T-helper 9 cell (primary cell): ENCODE results near the gene TMSB4X.
"Not testable (repeated sequence)": the region's sequence is repeated elsewhere in the genome, so short reads cannot be mapped to it uniquely, and the experiment has no call there.

ENCODE experiments used
- DNase-seq: peaks from one replicate; pipeline ENCODE4 v3.0.0-alpha.2; 2020
- total RNA-seq, 2 donors: gene quantifications; one replicate each; lab custom pipeline; 2026; lab: John Stamatoyannopoulos, UW

Gene TMSB4X
- total RNA-seq, result 1,654 to 2,485 reads per million in 2 donors

- DNase-seq, result peak; percentile 73
Measured at GRCh38 chrX:12974796-12975669, at the start of gene TMSB4X. TMSB4X (plus strand) TSS chrX:12975110.

GRCh38 chrX:12929701-12930100 is 45.2 kb upstream of the TMSB4X start:
- no peak for DNase-seq

DNA sequence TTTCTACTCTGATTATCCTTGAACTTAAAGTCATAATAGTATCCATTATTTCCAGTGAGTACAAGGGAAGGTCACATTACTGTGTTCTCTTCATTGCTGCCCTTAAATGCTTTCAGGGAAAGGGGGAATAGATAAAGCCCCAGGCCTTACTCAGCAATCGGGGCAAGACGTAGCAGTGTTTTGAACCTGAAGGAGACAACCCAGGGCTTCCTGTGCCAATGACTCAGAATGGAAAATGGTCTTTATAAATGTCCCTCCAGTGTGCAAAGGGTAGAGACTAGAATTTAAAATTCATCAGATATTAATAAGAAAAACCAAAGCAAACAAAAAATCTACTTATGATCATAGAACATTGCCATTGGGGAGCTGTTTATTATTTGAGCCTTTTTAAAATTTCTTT is 44.8 kb upstream of the TMSB4X start:
- DNase-seq, result no peak

GRCh38 chrX:12932244-12932643 is 42.7 kb upstream of the TMSB4X start:
- no peak for DNase-seq

- DNase-seq, result no peak
Measured at GRCh38 chrX:12934850-12935249, 40.1 kb upstream of the TMSB4X start.

- no peak for DNase-seq
Measured at GRCh38 chrX:12936947-12937346, 38.0 kb upstream of the TMSB4X start.

DNA sequence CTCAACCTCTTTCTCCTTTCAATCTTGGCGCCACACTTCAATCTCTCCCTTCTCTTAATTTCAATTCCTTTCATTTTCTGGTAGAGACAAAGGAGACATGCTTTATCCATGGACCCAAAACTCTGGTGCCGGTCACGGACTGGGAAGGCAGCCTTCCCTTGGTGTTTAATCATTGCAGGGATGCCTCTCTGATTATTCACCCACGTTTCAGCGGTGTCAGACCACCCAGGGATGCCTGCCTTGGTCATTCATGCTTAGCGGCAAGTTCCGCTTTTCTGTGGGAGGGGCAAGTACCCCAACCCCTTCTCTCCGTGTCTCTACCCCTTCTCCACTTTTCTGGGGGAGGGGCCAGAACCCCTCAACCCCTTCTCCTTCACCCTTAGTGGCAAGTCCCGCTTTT is 34.4 kb upstream of the TMSB4X start:
- DNase-seq, result not testable (repeated sequence)

DNA sequence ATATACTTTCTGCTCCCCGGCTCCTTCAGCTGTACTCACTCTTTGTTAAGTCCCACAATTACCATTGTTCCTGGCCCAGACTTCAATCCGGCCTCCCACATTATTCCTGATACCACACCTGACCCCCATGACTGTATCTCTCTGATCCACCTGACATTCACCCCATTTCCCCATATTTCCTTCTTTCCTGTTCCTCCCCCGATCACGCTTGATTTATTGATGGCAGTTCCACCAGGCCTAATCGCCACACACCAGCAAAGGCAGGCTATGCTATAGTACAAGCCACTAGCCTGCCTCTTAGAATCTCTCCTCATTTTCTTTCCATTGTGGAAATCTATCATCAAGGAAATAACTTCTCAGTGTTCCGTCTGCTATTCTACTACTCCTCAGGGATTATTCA is 31.3 kb upstream of the TMSB4X start:
- not testable (repeated sequence) for DNase-seq

DNA sequence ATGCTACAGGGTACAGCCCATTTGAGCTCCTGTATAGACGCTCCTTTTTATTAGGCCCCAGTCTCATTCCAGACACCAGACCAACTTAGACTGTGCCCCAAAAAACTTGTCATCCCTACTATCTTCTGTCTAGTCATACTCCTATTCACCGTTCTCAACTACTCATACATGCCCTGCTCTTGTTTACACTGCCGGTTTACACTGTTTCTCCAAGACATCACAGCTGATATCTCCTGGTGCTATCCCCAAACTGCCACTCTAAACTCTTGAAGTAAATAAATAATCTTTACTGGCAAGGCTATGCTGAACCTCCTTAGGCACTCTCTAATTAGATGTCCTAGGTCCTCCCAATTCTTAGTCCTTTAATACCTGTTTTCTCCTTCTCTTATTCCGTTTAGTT is 30.5 kb upstream of the TMSB4X start:
- DNase-seq, result not testable (repeated sequence)

GRCh38 chrX:12945494-12945893 is 29.4 kb upstream of the TMSB4X start:
- no peak for DNase-seq

- no peak for DNase-seq
Measured at GRCh38 chrX:12946406-12946805, 28.5 kb upstream of the TMSB4X start.

GRCh38 chrX:12946838-12947544 is 27.9 kb upstream of the TMSB4X start:
- DNase-seq, result peak; percentile 75

DNA sequence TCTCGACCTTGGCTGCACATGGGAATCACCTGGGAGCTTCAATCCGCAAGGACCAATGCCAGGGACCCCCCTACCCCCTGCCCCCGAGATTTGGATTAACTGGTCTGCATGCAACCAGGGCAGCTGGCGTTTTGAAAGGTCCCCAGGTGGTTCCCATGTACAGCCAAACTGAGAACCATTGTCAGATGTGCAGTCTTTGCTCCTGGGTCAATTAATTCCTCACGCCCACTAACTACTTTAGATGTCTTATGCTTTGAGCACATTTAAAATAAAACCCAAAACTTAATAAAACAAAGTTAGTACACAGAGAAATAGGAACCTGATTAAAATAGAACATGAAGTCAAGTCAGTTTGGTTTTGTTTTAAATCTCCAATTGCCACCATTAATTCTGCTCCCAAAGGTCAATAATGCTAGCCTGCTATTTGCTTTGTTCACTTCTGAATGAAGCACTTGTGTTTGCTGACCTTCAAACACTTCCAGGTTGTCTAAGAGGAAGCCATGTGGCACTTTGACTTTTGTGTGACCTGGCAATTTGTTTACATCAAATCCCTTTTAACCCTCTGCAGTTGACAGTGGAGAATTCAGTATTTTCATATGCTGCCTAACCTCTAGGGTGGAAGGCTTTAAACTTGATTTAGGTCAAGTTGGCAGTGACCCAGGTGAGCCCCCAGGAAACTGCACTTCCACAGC is 27.2 kb upstream of the TMSB4X start:
- DNase-seq, result no peak

DNA sequence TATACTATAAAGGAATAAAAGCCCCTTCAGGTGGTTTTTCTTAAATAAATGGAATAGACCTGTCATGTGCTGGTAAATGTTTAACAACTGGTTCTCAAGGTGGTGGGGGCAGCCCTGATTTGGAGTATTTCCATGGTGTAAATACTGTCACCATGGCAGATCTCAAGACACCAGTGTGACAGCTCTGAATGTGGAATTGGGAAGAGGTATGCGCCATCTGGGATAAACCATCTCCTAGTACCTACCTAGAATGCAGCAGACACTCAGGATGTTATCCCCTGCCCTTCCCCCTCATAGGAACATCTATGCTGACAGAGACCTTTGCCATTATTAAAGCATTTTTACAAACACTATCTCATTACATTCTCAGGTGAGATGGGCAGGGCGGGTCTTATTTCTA is 26.4 kb upstream of the TMSB4X start:
- no peak for DNase-seq

DNA sequence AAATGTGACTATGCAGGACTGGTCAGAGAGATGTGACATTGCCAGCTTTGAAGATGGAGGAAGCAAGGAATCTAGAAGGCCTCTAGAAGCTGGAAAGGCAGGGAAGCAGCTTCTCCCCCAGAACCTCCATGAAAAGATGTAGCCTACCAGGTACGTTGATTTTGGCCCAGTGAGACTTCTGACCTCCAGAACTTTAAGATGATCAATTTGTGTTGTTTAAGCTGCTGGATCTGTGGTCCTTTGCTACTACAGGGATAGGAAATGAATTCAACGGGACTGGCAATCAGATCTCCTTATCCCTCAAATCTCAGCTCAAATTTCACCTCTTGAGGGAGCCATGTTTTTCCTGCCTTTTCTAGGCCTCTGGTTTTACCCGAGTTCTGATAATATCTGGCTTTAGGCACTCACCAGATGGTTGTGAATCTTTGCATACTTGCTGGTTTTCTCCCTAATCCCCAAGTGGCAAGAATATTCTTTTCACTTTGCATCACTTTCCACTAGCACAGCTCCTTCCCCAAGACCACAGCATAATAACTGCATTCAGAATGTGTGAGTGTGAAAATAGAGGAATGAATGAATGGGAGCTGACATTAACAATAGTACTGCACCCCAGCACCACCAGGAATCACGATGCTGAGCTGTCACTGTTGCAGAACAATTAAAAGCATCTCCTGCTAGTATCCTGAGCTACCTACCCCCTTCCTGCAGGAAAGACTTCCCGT is 25.5 kb upstream of the TMSB4X start:
- no peak for DNase-seq

- peak; percentile 77 for DNase-seq
Measured at GRCh38 chrX:12949927-12950656, 24.8 kb upstream of the TMSB4X start.

GRCh38 chrX:12950851-12951594 is 23.9 kb upstream of the TMSB4X start:
- peak; percentile 52 for DNase-seq

GRCh38 chrX:12951595-12951975 is 23.3 kb upstream of the TMSB4X start:
- no peak for DNase-seq

DNA sequence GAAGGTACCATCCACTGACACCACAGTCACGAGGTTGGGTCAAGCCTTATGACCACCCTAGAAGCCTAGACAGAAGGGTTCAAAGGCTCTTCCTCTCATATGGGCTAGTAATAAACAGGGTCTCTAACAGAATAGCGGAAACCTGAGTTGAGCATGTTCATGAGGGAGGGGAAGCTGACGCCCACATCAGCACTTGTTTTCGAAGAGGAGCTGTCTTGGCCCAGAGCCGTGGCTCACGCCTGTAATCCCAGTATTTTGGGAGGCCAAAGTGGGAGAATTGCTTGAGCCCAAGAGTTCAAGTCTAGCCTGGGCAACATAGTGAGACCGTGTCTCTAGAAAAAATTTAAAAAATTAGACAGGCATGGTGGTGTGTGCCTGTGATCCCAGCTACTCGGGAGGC is 21.5 kb upstream of the TMSB4X start:
- no peak for DNase-seq

DNA sequence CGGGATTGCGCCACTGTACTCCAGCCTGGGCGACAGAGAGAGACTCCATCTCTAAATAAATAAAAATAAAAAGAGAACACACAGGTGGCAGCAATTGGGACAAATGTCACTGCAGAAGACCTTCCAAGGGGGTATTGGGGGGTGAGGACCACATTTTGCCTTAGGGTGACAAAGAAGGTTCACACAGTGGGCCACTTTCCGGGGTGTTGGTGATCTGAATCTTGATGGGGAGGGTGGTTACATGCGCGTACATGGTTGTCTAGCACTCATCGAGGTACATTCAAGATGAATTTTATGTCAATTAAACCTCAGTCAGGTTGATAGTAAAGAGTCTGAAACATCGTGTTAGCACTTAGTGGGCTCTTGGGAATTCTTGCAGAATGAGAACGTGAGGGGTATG is 20.5 kb upstream of the TMSB4X start:
- DNase-seq, result no peak

- DNase-seq, result no peak
Measured at GRCh38 chrX:12954981-12955380, 19.9 kb upstream of the TMSB4X start.
